ENCODE results near the gene S100A5.

DNA sequence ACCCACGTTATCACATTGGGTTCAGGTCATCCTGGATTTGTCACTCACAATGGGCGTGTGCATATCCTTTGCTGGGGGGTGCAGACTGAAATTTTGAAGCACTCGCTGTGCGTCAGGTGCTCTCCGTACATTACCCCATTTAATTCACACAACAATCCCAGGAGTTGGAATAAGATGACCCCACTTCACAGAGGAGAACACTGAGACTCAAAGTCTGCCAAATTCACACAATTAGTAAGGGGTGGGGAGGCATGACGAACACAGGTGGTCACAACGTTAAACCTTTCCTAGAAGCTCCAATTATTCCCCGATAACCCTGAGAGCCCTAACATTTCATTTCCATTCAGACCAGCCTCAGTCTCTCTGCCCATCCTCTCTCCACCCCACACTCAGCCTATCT is 28.7 kb upstream of the S100A5 start:
- TF ChIP-seq CTCF (IDR thresholded peaks at IDR 0.05; ENCODE audit: low read depth, low read length, poor library complexity, severe bottlenecking), result no peak
- no peak for TF ChIP-seq EZH2phosphoT487 (IDR thresholded peaks at IDR 0.05; ENCODE audit: borderline replicate concordance, low read length)

All from DOHH2 (cell line).